NCI-H2196 (cell line): Measurements from ENCODE around the gene SLC13A3.

Source experiments
- DNase-seq: peaks from one replicate; lab custom pipeline; 2025; ENCODE audit not compliant: unreplicated experiment; lab: John Stamatoyannopoulos, UW

Gene SLC13A3

GRCh38 chr20:46660487-46660886, 9.2 kb upstream of the SLC13A3 start:
- DNase-seq: no peak

GRCh38 chr20:46657618-46658017, 6.4 kb upstream of the SLC13A3 start:
- no peak for DNase-seq

GRCh38 chr20:46657137-46657536, 5.9 kb upstream of the SLC13A3 start:
- DNase-seq: no peak

- no peak for DNase-seq
Measured at GRCh38 chr20:46652699-46653098, 1.4 kb upstream of the SLC13A3 start.

- DNase-seq: no peak
Measured at GRCh38 chr20:46650575-46651090, 626 bp downstream of the SLC13A3 start.

- no peak for DNase-seq
Measured at GRCh38 chr20:46649965-46650542, 1.2 kb downstream of the SLC13A3 start.

GRCh38 chr20:46649650-46649949, 1.7 kb downstream of the SLC13A3 start:
- DNase-seq: no peak

GRCh38 chr20:46648903-46649649, 2.2 kb downstream of the SLC13A3 start:
- no peak for DNase-seq

GRCh38 chr20:46647469-46647868, 3.8 kb downstream of the SLC13A3 start:
- DNase-seq: no peak

GRCh38 chr20:46646659-46647380, 4.4 kb downstream of the SLC13A3 start:
- no peak for DNase-seq

GRCh38 chr20:46646122-46646521, 5.1 kb downstream of the SLC13A3 start:
- no peak for DNase-seq

- DNase-seq: no peak
Measured at GRCh38 chr20:46644733-46645132, 6.5 kb downstream of the SLC13A3 start.

- DNase-seq: no peak
Measured at GRCh38 chr20:46644160-46644559, 7.1 kb downstream of the SLC13A3 start.

- DNase-seq: no peak
Measured at GRCh38 chr20:46642969-46643343, 8.3 kb downstream of the SLC13A3 start.

GRCh38 chr20:46642265-46642968, 8.8 kb downstream of the SLC13A3 start:
- DNase-seq: no peak

GRCh38 chr20:46641424-46641823, 9.8 kb downstream of the SLC13A3 start:
- no peak for DNase-seq

GRCh38 chr20:46640536-46641311, 10.5 kb downstream of the SLC13A3 start:
- peak; percentile 72 for DNase-seq

- no peak for DNase-seq
Measured at GRCh38 chr20:46640044-46640443, 11.2 kb downstream of the SLC13A3 start.

GRCh38 chr20:46639587-46639986, 11.7 kb downstream of the SLC13A3 start:
- no peak for DNase-seq

- DNase-seq: no peak
Measured at GRCh38 chr20:46638898-46639274, 12.4 kb downstream of the SLC13A3 start.
